Neural cell (in vitro differentiated cells): ENCODE results near the gene ASB6. TPM values are rescaled to one million over a fixed set of nuclear protein-coding genes. Genes with fewer than 3 reads are reported as not detected.

ENCODE experiments used
- H2AFZ ChIP-seq: fragments of 200-600, 300-800 bp; sonication (generic), shearing (Covaris generic); 2 replicates; pipeline ENCODE4 v1.6.0; 2014; ENCODE audit warnings: low read depth, mild to moderate bottlenecking, antibody characterized with exemption, low read length, moderate library complexity
- H3F3A ChIP-seq: fragments of 200-600 bp; shearing (Covaris generic); 2 replicates; pipeline ENCODE4 v1.6.1; 2016; ENCODE audit warnings: mild to moderate bottlenecking, moderate library complexity, mixed read lengths, antibody characterized with exemption, low read length; ENCODE audit not compliant: insufficient read depth, poor library complexity, severe bottlenecking
- H3K27ac ChIP-seq: fragments of 200-600, 300-800 bp; sonication (generic), shearing (Covaris generic); 2 replicates; pipeline ENCODE4 v1.5.1; 2014; ENCODE audit warnings: mild to moderate bottlenecking, low read length, moderate library complexity
- H3K27me3 ChIP-seq: fragments of 300-800, 200-600 bp; sonication (generic), shearing (Covaris generic); 2 replicates; pipeline ENCODE4 v1.6.0; 2014; ENCODE audit warnings: mild to moderate bottlenecking, low read depth, low read length, moderate library complexity; ENCODE audit not compliant: insufficient read depth
- H3K36me3 ChIP-seq: fragments of 300-800, 200-600 bp; sonication (generic), shearing (Covaris generic); 2 replicates; pipeline ENCODE4 v1.5.1; 2014; ENCODE audit warnings: mild to moderate bottlenecking, antibody characterized with exemption, low read length, moderate library complexity; ENCODE audit not compliant: insufficient read depth
- H3K4me2 ChIP-seq: fragments of 300-800, 200-600 bp; sonication (generic), shearing (Covaris generic); 2 replicates; pipeline ENCODE4 v1.6.0; 2014; ENCODE audit warnings: mild to moderate bottlenecking, low read length
- H3K4me3 ChIP-seq: fragments of 300-800, 200-600 bp; sonication (generic), shearing (Covaris generic); 2 replicates; pipeline ENCODE4 v1.5.1; 2014; ENCODE audit warnings: mild to moderate bottlenecking, low read length, moderate library complexity
- H3K79me2 ChIP-seq: fragments of 200-600 bp; shearing (Covaris generic); replicated peaks from 2 replicates; pipeline ENCODE4 v1.6.0; 2014; ENCODE audit warnings: mild to moderate bottlenecking, low read length, moderate library complexity; ENCODE audit not compliant: insufficient read depth
- H3K9ac ChIP-seq: fragments of 300-800, 200-600 bp; sonication (generic), shearing (Covaris generic); 2 replicates; pipeline ENCODE4 v1.6.1; 2016; ENCODE audit warnings: mild to moderate bottlenecking, low read length, mixed read lengths
- H3K9me2 ChIP-seq: fragments of 200-600 bp; shearing (Covaris generic); 2 replicates; pipeline ENCODE4 v1.6.1; 2016; ENCODE audit warnings: mild to moderate bottlenecking, low read length, mixed read lengths; ENCODE audit not compliant: insufficient read depth
- H3K9me3 ChIP-seq: fragments of 200-600, 300-800 bp; sonication (generic), shearing (Covaris generic); 2 replicates; pipeline ENCODE4 v1.6.1; 2016; ENCODE audit warnings: mild to moderate bottlenecking, mixed run types, low read length, moderate library complexity, mixed read lengths
- H4K20me1 ChIP-seq: fragments of 200-600 bp; shearing (Covaris generic); 2 replicates; pipeline ENCODE4 v1.6.1; 2016; ENCODE audit warnings: mild to moderate bottlenecking, mixed run types; ENCODE audit not compliant: insufficient read depth
- EP300 ChIP-seq: fragments of 450-650 bp; conservative IDR thresholded peaks from 2 replicates; pipeline ENCODE4 v1.6.1; 2014; ENCODE audit warnings: antibody characterized with exemption, mild to moderate bottlenecking, moderate library complexity; ENCODE audit not compliant: poor library complexity, severe bottlenecking
- EZH2 ChIP-seq: fragments of 200-600, 300-800 bp; shearing (Covaris generic), sonication (generic); IDR thresholded peaks from 2 replicates; pipeline ENCODE4 v1.6.1; 2014; ENCODE audit warnings: antibody characterized with exemption, low read length, borderline replicate concordance, mild to moderate bottlenecking; ENCODE audit not compliant: insufficient read depth, poor library complexity, severe bottlenecking
- MXI1 ChIP-seq: fragments of 450-650 bp; conservative IDR thresholded peaks from 2 replicates; pipeline ENCODE4 v1.6.1; 2014; ENCODE audit warnings: antibody characterized with exemption, mild to moderate bottlenecking; ENCODE audit not compliant: poor library complexity, severe bottlenecking
- POLR2AphosphoS5 ChIP-seq: IDR thresholded peaks from 2 replicates; pipeline ENCODE4 v1.6.1; 2012
- RAD21 ChIP-seq: fragments of 450-650 bp; conservative IDR thresholded peaks from 2 replicates; pipeline ENCODE4 v1.6.1; 2014; ENCODE audit warnings: antibody characterized with exemption, mild to moderate bottlenecking, moderate library complexity
- SMC3 ChIP-seq: fragments of 450-650 bp; conservative IDR thresholded peaks from 2 replicates; pipeline ENCODE4 v1.6.1; 2014; ENCODE audit warnings: antibody characterized with exemption, mild to moderate bottlenecking, moderate library complexity; ENCODE audit not compliant: poor library complexity
- TAF1 ChIP-seq: IDR thresholded peaks from 2 replicates; pipeline ENCODE4 v1.6.1; 2012; ENCODE audit warnings: low read depth
- polyA plus RNA-seq: library from polyadenylated mRNA; depleted of rRNA; stranded (reverse); fragments of >200 nt; gene quantifications from 2 replicates; pipeline ENCODE4 v1.2.3, GENCODE V29; 2014
- TF ChIP-seq, protein P1 (sequence below): IDR thresholded peaks from 2 replicates; pipeline ENCODE4 v1.6.1; 2012; ENCODE audit warnings: borderline replicate concordance
- TF ChIP-seq, protein P2 (sequence below): fragments of 450-650 bp; IDR thresholded peaks from 2 replicates; pipeline ENCODE4 v1.5.1; 2014; ENCODE audit warnings: antibody characterized with exemption, mild to moderate bottlenecking, moderate library complexity; ENCODE audit not compliant: poor library complexity, severe bottlenecking

ASB6 gene
- polyA plus RNA-seq, 1 donor from 2014 or later, result 18.4 TPM

DNA sequence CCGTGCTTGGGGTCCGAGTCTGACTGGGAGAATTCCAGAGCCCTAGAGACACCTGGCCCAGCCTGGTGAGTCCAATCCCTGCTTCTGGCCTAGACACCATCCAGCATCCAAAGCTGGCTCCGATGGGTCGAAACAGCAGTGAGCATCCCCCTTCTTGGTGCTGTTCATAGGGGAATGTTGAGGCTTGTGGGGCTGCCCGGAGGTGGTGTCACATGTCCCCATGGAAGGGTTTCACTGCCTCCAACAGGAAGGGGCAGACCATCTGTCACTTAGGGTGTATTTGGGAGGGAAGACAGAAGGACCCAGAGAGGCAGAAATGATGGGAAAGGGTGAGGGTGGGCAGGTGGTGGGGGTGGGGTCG is 34.9 kb downstream of the ASB6 start:
- H3K9me2 ChIP-seq, result no peaks in the 10 kb centered on the region
- no peak overlapping the region for H3K4me3 ChIP-seq
- no peak overlapping the region for H2AFZ ChIP-seq
- TF ChIP-seq EZH2 (no peak), EP300 (no peak), POLR2AphosphoS5 (no peak), MXI1 (no peak), RAD21 (no peak), SMC3 (no peak), TAF1 (no peak)
- TF ChIP-seq, protein P1, sequence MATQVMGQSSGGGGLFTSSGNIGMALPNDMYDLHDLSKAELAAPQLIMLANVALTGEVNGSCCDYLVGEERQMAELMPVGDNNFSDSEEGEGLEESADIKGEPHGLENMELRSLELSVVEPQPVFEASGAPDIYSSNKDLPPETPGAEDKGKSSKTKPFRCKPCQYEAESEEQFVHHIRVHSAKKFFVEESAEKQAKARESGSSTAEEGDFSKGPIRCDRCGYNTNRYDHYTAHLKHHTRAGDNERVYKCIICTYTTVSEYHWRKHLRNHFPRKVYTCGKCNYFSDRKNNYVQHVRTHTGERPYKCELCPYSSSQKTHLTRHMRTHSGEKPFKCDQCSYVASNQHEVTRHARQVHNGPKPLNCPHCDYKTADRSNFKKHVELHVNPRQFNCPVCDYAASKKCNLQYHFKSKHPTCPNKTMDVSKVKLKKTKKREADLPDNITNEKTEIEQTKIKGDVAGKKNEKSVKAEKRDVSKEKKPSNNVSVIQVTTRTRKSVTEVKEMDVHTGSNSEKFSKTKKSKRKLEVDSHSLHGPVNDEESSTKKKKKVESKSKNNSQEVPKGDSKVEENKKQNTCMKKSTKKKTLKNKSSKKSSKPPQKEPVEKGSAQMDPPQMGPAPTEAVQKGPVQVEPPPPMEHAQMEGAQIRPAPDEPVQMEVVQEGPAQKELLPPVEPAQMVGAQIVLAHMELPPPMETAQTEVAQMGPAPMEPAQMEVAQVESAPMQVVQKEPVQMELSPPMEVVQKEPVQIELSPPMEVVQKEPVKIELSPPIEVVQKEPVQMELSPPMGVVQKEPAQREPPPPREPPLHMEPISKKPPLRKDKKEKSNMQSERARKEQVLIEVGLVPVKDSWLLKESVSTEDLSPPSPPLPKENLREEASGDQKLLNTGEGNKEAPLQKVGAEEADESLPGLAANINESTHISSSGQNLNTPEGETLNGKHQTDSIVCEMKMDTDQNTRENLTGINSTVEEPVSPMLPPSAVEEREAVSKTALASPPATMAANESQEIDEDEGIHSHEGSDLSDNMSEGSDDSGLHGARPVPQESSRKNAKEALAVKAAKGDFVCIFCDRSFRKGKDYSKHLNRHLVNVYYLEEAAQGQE, result no peak
- TF ChIP-seq, protein P2, sequence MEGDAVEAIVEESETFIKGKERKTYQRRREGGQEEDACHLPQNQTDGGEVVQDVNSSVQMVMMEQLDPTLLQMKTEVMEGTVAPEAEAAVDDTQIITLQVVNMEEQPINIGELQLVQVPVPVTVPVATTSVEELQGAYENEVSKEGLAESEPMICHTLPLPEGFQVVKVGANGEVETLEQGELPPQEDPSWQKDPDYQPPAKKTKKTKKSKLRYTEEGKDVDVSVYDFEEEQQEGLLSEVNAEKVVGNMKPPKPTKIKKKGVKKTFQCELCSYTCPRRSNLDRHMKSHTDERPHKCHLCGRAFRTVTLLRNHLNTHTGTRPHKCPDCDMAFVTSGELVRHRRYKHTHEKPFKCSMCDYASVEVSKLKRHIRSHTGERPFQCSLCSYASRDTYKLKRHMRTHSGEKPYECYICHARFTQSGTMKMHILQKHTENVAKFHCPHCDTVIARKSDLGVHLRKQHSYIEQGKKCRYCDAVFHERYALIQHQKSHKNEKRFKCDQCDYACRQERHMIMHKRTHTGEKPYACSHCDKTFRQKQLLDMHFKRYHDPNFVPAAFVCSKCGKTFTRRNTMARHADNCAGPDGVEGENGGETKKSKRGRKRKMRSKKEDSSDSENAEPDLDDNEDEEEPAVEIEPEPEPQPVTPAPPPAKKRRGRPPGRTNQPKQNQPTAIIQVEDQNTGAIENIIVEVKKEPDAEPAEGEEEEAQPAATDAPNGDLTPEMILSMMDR, result no peak
- no peak overlapping the region for H3K4me2 ChIP-seq
- H3K27ac ChIP-seq, result no peak overlapping the region
- H3F3A ChIP-seq, result no peaks in the 10 kb centered on the region
- H3K27me3 ChIP-seq, result no peaks in the 10 kb centered on the region
- H3K36me3 ChIP-seq, result no peaks in the 10 kb centered on the region
- H3K9me3 ChIP-seq, result no peaks in the 10 kb centered on the region
- H4K20me1 ChIP-seq, result no peaks in the 10 kb centered on the region
- H3K79me2 ChIP-seq, result no peaks in the 10 kb centered on the region
- H3K9ac ChIP-seq, result peak overlapping the region; percentile 20

DNA sequence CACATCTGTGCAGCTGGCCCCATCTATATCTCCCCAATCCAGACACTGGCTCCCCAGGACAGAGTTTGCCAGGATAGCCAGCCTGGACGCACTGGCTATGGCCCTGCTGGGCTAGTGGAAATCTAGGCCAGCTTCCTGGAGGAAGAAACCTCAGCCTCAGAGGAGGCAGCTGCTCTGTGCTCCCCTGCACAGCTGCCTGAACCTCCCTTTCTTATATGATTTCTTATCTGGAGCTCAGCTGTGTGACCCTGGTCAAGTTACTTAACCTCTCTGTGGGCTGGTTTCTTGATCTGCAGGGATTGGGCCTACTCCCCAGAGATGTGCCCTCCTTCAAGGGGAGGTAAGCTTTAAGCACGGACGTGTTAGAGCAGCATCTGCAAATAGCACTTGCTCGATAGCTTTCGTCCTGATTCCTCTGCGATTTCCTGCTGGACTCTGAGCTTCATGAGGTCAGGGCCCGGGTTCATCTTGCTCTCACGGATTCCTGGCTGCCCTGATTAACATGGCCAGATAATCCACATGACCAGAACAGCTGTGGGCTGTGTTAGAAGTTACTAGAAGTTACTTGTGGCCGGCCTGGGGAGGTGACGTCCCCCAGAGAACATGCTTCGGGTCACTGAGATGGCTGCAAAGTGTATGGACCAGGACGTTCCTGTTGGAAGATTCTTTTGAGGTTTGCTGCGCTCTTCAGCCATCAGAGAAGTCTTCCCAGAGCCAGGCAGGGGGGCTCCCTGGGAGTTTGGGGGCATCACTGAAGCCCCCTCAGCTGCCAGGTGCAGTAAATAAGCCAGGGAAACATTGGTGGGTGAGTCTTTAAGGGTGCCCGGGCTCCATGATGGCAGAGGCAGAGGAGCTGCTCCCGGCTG is 35.6 kb downstream of the ASB6 start:
- Histone ChIP-seq H3K9me3 (no peaks in the 10 kb centered on the region), H3F3A (no peaks in the 10 kb centered on the region), H3K4me2 (no peak overlapping the region), H3K27me3 (no peaks in the 10 kb centered on the region), H2AFZ (no peak overlapping the region), H4K20me1 (no peaks in the 10 kb centered on the region), H3K4me3 (no peak overlapping the region), H3K9ac (no peak overlapping the region), H3K79me2 (no peaks in the 10 kb centered on the region), H3K36me3 (no peaks in the 10 kb centered on the region), H3K27ac (no peak overlapping the region), H3K9me2 (no peaks in the 10 kb centered on the region)
- TF ChIP-seq EP300, result no peak
- TF ChIP-seq EZH2, result no peak
- no peak for TF ChIP-seq RAD21
